Measurements from ENCODE around the gene IGFBPL1.

DNA sequence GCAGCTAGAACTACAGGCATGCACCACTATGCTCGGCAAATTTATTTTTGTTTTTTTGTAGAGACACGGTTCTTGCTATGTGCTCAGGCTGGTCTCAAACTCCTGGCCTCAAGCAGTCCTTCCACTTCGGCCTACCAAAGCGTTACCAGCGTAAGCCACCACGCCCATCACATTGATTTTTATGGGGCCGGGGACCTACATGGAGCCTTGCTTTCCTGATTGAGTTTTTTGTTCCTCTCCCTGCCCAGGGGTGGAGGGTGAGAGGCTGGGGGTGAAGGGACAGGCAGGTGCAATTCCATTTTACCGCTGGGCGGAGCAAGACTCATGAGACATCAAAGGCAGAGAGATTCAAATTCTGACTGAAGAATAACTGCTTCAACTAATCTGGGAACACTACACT lies 29.8 kb downstream of the IGFBPL1 start:
- TF ChIP-seq, protein P1, sequence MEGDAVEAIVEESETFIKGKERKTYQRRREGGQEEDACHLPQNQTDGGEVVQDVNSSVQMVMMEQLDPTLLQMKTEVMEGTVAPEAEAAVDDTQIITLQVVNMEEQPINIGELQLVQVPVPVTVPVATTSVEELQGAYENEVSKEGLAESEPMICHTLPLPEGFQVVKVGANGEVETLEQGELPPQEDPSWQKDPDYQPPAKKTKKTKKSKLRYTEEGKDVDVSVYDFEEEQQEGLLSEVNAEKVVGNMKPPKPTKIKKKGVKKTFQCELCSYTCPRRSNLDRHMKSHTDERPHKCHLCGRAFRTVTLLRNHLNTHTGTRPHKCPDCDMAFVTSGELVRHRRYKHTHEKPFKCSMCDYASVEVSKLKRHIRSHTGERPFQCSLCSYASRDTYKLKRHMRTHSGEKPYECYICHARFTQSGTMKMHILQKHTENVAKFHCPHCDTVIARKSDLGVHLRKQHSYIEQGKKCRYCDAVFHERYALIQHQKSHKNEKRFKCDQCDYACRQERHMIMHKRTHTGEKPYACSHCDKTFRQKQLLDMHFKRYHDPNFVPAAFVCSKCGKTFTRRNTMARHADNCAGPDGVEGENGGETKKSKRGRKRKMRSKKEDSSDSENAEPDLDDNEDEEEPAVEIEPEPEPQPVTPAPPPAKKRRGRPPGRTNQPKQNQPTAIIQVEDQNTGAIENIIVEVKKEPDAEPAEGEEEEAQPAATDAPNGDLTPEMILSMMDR (IDR thresholded peaks at IDR 0.05), result no peak
- no peak for TF ChIP-seq EP300 (IDR thresholded peaks at IDR 0.05)
